Esophagus squamous epithelium (tissue), 5 donors: ENCODE data around the gene EIF5A. TPM values are rescaled to one million over a fixed set of nuclear protein-coding genes. Genes with fewer than 3 reads are reported as not detected.

ENCODE experiments used
- DNase-seq: peaks from one replicate; lab custom pipeline; 2025; lab: John Stamatoyannopoulos, UW
- H3K27ac ChIP-seq, 4 donors: fragments of 200-600 bp; sonication (generic); one replicate each; pipeline ENCODE4 v1.5.1; 2016 to 2019; ENCODE audit warnings: mild to moderate bottlenecking in 1 of 4
- H3K27me3 ChIP-seq, 4 donors: fragments of 200-600 bp; sonication (generic); 1 replicate in 3 of 4; 2 replicates in 1 of 4; pipeline versions ENCODE4 v1.5.1 to v1.6.0; 2017 to 2021; ENCODE audit warnings: antibody characterized with exemption in 1 of 4
- H3K36me3 ChIP-seq, 3 donors: fragments of 200-600 bp; sonication (generic); one replicate each; pipeline ENCODE4 v1.5.1; 2016 to 2019
- H3K4me1 ChIP-seq, 3 donors: fragments of 200-600 bp; sonication (generic); one replicate each; pipeline ENCODE4 v1.5.1; 2017 to 2019
- H3K4me3 ChIP-seq, 4 donors: fragments of 200-600 bp; sonication (generic); 1 replicate in 3 of 4; 2 replicates in 1 of 4; pipeline ENCODE4 v1.5.1; 2016 to 2019; ENCODE audit warnings: mild to moderate bottlenecking in 2 of 4, moderate library complexity in 1 of 4
- H3K9me3 ChIP-seq, 3 donors: fragments of 200-600 bp; sonication (generic); one replicate each; pipeline ENCODE4 v1.5.1; 2016 to 2019
- POLR2A ChIP-seq, 4 donors: fragments of 450-650 bp; IDR thresholded peaks; one replicate each; pipeline ENCODE4 v1.6.1; 2017; ENCODE audit warnings: antibody characterized with exemption in 4 of 4, mild to moderate bottlenecking in 4 of 4, moderate library complexity in 3 of 4
- WGBS, 2 donors: methylation state at CpG; one replicate each; pipeline ENCODE4 v1.1.5; 2018; 5-methylcytosine and 5-hydroxymethylcytosine counted together
- intact Hi-C: fragments of 100-400 bp; cut with DNase I; formaldehyde crosslinking; loops from one replicate; pipeline ENCODE4 v1.15.0; 2022
- total RNA-seq, 4 donors: library from RNA; depleted of rRNA; stranded (reverse); fragments of >200 nt; gene quantifications; one replicate each; pipeline ENCODE4 v1.1.0, GENCODE V29; 2016
- TF ChIP-seq, protein P1 (sequence below), 6 experiments: fragments of 450-650 bp in 4 of 6; fragments of 200-600 bp in 2 of 6; sonication (generic) in 2 of 6; IDR thresholded peaks; one replicate each; pipeline ENCODE4 v1.5.1; 2016 to 2019; ENCODE audit warnings: antibody characterized with exemption in 6 of 6, mild to moderate bottlenecking in 4 of 6, moderate library complexity in 4 of 6
- donor health status: DM: yes; HTN: yes; CAD: no.

The EIF5A gene
- total RNA-seq, 4 donors from 2014 or later, result 324 to 543 (median 394) TPM

DNA sequence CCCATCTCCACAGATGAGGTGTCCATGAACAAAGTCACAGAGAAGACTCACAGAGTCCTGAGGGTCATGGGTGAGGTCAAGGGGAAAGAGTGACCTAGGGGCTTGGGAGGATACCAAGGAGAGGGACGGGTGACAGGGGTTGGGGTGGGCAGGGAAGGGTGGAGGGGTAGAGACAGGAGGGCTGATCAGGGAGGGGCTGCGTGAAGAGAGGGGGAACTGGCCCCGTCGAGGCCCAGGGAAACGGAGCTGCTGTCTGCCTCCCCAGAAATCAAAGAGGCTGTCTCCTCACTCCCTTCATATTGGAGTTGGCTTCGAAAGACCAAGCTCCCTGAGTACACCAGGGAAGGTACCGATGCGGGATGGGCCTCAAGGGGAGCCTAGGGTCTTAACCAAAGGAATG, 48.1 kb downstream of the EIF5A start:
- DNase-seq, result no peak
- Histone ChIP-seq H3K27me3 (no peaks in the 10 kb centered on the region), H3K9me3 (no peaks in the 10 kb centered on the region), H3K27ac (peak overlapping the region; percentile 98 to 100 (median 98)), H3K4me1 (peaks cover 38 to 59% (median 43%) of the 10 kb centered on the region in 3 donors), H3K36me3 (no peaks in the 10 kb centered on the region), H3K4me3 (no peak overlapping the region)
- TF ChIP-seq POLR2A (IDR thresholded peaks at IDR 0.05), result no peak
- TF ChIP-seq, protein P1, sequence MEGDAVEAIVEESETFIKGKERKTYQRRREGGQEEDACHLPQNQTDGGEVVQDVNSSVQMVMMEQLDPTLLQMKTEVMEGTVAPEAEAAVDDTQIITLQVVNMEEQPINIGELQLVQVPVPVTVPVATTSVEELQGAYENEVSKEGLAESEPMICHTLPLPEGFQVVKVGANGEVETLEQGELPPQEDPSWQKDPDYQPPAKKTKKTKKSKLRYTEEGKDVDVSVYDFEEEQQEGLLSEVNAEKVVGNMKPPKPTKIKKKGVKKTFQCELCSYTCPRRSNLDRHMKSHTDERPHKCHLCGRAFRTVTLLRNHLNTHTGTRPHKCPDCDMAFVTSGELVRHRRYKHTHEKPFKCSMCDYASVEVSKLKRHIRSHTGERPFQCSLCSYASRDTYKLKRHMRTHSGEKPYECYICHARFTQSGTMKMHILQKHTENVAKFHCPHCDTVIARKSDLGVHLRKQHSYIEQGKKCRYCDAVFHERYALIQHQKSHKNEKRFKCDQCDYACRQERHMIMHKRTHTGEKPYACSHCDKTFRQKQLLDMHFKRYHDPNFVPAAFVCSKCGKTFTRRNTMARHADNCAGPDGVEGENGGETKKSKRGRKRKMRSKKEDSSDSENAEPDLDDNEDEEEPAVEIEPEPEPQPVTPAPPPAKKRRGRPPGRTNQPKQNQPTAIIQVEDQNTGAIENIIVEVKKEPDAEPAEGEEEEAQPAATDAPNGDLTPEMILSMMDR (IDR thresholded peaks at IDR 0.05), result no peak
- intact Hi-C loops, result loop anchor here (5.0 kb wide), 1 partner anchor 82 kb away; the partner anchor contains the start of genes FGF11 and TMEM102
- 67 to 82% methylated on average over 7 to 8 of the region's 8 CpGs for WGBS, 2 donors

DNA sequence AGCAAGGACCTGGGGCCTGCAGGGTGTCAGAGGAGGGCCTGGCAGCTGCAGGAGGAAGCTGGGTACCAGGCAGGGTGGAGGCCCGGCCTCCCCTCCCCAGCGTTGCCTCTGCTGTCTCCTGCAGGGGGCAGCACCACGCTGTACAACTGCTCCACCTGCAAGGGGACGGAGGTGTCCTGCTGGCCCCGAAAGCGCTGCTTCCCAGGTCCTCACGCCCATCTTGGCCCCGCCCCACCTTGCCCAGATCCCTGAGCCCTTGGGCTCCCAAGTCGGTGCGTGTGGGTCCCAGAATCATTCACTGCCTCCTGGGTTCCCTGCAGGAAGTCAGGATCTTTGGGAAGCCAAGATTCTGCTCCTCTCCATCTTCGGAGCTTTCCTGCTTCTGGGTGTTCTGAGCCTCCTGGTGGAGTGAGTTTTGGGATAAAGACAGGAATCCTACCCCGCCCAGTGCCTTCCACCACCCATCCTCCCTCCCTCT, 48.7 kb downstream of the EIF5A start:
- 7 to 26% methylated on average over 3 of the region's 12 CpGs for WGBS, 2 donors
- peak overlapping the region; percentile 98 to 100 (median 98) for H3K27ac ChIP-seq
- peak overlapping the region in 1 of 4 donors; percentile 5 for H3K4me3 ChIP-seq
- no peak for DNase-seq
- H3K9me3 ChIP-seq, result no peaks in the 10 kb centered on the region
- H3K27me3 ChIP-seq, result no peaks in the 10 kb centered on the region
- intact Hi-C loops, result loop anchor here (5.0 kb wide), 1 partner anchor 81 kb away; the partner anchor contains the start of genes FGF11 and TMEM102
- no peaks in the 10 kb centered on the region for H3K36me3 ChIP-seq
- H3K4me1 ChIP-seq, result peaks cover 32 to 53% (median 39%) of the 10 kb centered on the region in 3 donors
- TF ChIP-seq, protein P1 (IDR thresholded peaks at IDR 0.05), result peak; percentile 85 to 96 (median 90)
- TF ChIP-seq POLR2A (IDR thresholded peaks at IDR 0.05), result no peak

DNA sequence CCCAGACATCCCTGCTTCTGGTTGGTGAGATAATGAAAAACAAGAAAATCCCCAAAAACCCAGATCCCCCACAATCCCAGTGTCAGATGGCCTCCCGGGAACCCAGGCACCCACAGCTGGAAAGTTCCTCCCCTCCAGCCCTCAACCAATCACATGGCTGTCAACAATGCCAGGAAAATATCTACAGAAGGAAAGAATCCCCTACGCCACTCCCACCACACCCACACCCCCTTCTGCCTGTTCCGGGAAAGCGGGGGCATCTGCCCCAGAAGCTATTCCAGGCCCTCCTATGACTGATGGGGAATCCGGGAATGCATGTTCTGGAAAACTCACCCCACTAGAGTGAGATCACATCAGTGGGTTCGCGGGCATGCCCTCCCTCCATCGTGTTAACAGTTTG, 49.3 kb downstream of the EIF5A start:
- WGBS, 2 donors, result 56% methylated on average over 5 of the region's 8 CpGs; no CpG with 5 or more reads in 1 of the 2 donors
- Histone ChIP-seq H3K4me1 (peaks cover 29 to 54% (median 37%) of the 10 kb centered on the region in 3 donors), H3K27ac (peak overlapping the region; percentile 98 to 100 (median 98)), H3K9me3 (no peaks in the 10 kb centered on the region), H3K36me3 (no peaks in the 10 kb centered on the region), H3K4me3 (peak overlapping the region in 1 of 4 donors; percentile 5), H3K27me3 (no peaks in the 10 kb centered on the region)
- intact Hi-C loops, result loop anchor here (5.0 kb wide), 1 partner anchor 81 kb away; the partner anchor contains the start of genes FGF11 and TMEM102
- TF ChIP-seq POLR2A (IDR thresholded peaks at IDR 0.05), result no peak
- TF ChIP-seq, protein P1 (IDR thresholded peaks at IDR 0.05), result no peak
- no peak for DNase-seq

DNA sequence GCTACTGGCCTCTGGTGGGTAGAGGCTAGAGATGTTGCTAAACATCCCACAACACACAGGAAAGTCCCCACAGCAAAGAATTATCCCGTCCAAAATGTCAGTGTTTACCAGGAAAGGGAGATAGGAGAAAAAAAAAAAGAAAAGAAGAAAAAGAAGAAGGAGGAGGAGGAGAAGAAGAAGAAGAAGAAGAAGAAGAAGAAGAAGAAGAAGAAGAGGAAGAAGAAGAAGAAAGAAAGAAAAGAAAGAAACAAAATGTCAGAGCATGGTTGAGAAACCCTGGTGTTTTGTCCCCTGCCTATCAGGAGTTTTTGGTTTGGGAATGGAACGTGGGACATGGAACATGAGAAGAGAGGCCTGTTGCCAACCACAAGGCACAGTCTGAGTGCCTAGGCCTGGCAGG, 50.0 kb downstream of the EIF5A start:
- H3K9me3 ChIP-seq, result no peaks in the 10 kb centered on the region
- intact Hi-C loops, result loop anchor here (5.0 kb wide), 1 partner anchor 80 kb away; the partner anchor contains the start of genes FGF11 and TMEM102
- WGBS, 2 donors, result 67 to 79% methylated on average over 1 to 2 of the region's 2 CpGs
- H3K27ac ChIP-seq, result peak overlapping the region in 3 of 4 donors; percentile 38 to 100 (median 98)
- TF ChIP-seq POLR2A (IDR thresholded peaks at IDR 0.05), result no peak
- TF ChIP-seq, protein P1 (IDR thresholded peaks at IDR 0.05), result no peak
- no peaks in the 10 kb centered on the region for H3K27me3 ChIP-seq
- H3K36me3 ChIP-seq, result no peaks in the 10 kb centered on the region
- no peak overlapping the region for H3K4me3 ChIP-seq
- no peak for DNase-seq
- H3K4me1 ChIP-seq, result peaks cover 27 to 57% (median 37%) of the 10 kb centered on the region in 3 donors

DNA sequence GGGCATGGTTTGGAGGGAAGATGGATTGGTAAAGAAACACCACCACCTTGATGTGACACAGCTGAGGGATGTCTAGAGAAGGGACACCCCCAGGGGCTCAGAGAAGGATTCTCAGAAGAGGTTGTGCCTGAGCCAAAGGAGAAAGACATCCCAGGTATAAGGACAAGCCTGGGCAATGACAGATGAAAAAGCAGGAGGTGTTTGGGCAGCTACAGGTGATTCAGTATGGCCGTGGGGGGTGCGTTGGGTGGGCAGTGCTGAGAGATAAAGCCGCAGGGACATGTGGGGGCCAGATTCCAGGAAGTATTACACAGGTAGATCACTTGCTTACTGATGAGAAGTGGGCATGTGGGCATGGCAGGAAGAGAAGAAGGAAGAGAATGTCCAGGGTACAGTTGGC, 54.5 kb downstream of the EIF5A start:
- WGBS, 2 donors, result 39 to 46% methylated on average over 3 of the region's 3 CpGs
- H3K4me1 ChIP-seq, result peaks cover 0 to 12% (median 0%) of the 10 kb centered on the region in 3 donors
- H3K27me3 ChIP-seq, result no peaks in the 10 kb centered on the region
- H3K9me3 ChIP-seq, result no peaks in the 10 kb centered on the region
- H3K27ac ChIP-seq, result no peak overlapping the region
- no peak for DNase-seq
- intact Hi-C loops, result no loop called here
- TF ChIP-seq, protein P1 (IDR thresholded peaks at IDR 0.05), result no peak
- no peak for TF ChIP-seq POLR2A (IDR thresholded peaks at IDR 0.05)
- no peaks in the 10 kb centered on the region for H3K36me3 ChIP-seq
- no peak overlapping the region for H3K4me3 ChIP-seq
